ENCODE data around the gene HAT1.
"Not testable (repeated sequence)": the region's sequence is repeated elsewhere in the genome, so short reads cannot be mapped to it uniquely, and the experiment has no call there.

HAT1 gene

DNA sequence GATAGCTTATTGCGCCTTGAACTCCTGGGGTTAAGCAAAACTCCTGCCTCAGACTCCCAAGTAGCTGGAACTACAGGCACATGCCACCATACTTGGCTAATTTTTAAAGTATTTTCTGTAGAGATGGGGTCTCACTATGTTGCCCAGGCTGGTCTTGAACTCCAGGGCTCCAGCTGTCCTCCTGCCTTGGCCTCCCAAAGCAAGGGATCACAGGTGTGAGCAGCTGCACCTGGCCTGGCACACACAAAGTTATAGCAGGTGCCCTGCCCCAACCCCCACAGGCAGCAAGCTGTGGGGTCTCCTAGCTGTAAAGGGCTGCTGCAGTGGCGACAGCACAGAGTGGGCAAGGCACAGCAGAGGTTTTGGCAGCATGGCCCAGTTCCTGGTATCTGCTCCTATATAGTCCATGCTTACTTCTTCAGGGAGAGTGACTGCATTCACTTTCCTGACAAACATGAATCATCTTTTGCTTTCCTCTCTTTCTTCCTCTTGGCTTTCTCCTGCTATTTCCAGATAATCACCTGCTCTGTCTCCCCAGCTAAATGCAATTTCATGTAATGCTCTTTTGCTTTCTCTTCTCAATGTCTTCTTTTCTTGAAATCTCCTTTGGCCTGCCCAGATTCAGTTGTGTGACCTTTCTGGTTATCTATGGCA lies 50.2 kb downstream of the HAT1 start:
- DNase-seq (ENCODE audit: low spot score), result no peak

DNA sequence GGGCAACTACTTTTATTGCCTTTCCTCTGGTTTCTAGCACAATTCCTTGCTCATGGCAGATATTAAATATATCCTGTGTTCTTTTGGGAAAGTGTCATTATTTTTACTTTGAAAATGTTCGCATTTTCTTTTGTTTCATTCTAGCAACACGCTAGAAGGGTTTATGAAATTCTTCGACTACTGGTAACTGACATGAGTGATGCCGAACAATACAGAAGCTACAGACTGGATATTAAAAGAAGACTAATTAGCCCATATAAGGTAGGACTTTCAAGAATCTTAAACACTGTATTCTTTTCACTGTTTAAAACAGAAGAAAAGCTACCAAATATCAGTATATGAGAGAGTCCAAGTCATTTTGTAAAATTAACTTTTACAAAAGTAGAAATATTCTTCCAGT lies 56.8 kb downstream of the HAT1 start:
- DNase-seq (ENCODE audit: low spot score), result no peak

DNA sequence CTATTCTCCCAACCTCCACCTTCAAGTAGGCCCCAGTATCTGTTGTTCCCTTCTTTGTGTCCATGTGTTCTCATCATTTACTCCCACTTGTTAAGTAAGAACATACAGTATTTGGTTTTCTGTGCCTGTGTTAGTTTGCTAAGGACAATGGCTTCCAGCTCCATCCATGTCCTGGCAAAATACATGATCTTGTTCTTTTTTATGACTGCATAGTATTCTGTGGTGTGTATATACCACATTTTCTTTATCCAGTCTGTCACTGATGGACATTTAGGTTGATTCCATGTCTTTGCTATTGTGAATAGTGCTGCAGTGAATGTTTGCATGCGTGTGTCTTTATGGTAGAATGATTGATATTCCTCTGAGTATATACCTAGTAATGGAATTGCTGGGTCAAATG lies 61.7 kb downstream of the HAT1 start:
- DNase-seq (ENCODE audit: low spot score), result not testable (repeated sequence)

DNA sequence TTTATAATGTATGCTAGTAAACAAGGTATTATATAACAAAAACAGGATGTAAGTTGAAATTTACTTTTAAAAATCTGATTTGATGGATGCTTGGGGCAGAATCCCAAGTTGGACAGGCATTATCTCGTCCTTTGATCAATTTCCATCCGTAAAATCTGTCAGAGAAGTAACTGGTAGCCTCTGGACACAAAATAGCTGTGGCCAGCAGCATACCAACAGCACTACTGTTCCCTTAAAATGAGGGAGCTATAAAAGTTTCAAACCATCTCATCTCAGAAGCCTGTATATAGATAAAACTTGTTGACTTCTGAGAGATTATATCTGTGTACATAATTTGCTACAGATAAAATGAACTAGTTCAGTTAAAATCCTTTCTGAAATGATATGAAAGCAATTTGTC lies 62.8 kb downstream of the HAT1 start:
- DNase-seq (ENCODE audit: low spot score), result no peak

DNA sequence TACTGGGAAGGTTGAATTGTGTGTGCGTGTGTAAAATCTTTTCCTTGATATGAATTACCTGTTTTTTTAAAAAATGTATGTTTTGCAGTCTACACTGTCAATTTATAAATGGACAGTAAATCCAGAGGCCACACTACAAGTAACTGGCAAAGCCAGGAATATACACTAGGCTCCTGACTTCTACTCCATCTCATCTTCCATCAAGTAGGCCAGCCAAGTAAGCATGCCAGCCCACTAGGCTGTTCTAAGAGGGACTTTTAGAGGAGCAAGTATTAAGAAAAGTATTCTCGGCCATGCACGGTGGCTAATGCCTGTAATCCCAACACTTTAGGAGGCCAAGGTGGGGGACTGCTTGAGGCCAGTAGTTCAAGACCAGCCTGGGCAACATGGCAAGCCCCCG lies 64.5 kb downstream of the HAT1 start:
- DNase-seq (ENCODE audit: low spot score), result no peak

DNA sequence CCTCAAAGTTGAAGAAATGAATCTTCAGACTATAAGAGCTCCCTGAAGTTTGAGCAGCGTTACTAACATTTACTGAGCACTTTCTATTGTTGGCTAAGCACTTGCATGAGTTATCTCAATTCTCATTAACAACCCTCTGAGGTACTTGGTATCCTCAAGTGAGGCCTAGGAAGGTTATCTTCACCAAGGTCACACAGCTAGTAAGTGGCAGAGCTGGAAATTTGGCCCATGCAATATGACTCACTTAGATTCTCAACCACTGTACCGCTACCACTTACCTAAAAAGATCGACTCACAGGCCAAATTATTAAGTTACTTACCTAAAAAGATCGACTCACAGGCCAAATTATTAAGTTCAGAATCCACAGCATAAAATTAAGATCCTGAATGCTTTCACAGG lies 68.8 kb downstream of the HAT1 start:
- no peak for DNase-seq (ENCODE audit: low spot score)

DNA sequence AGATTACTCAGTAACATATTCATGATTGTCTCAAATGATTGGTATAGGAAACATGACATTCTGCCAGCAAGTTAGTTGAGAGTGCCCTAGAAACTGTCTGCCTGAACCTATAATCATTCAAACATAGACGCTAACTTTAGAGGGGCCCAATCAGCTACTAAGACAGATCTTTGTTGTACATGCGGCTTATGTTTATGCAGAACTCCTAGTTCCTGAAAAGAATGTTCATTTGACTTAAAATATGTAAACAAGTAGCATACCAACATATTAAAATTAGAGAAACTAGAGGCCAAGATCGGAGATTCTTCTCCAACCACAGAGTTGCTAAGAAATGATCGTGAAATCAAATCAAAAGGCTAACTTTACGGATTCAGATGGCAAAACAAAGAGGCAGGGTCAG lies 73.3 kb downstream of the HAT1 start:
- DNase-seq (ENCODE audit: low spot score), result peak; percentile 36

DNA sequence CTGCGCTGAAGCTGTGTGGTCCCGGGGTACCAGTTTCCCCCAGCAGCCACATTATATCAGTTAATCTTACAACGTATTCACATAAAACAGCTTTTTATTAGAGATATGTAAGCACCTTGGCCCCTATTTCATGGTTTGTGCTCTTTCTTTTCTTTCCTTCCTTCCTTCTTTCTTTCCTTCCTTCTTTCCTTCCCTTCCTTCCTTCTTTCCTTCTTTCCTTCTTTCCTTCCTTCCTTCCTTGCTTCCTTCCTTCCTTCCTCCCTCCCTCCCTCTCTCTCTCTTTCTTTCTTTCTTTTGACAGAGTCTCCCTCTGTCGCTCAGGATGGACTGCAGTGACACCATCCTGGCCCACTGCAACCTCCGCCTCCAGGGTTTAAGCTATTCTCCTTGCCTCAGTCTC lies 73.8 kb downstream of the HAT1 start:
- no peak for DNase-seq (ENCODE audit: low spot score)

DNA sequence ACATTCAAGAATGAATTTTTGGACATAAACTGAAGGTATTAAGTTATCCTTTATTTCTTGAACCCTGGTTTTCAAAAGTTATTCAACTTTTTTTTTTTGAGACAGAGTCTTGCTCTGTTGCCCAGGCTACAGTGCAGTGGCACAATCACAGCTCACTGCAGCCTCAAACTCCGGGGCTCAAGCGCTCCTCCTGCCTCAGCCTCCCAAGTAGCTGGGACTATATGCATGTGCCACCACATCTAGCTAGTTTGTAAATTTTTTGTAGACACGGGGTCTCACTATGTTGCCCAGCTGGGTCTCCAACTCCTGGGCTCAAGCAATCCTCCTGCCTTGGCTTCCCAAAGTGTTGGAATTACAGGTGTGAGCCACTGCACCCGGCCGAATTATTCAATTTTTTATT lies 74.8 kb downstream of the HAT1 start:
- not testable (repeated sequence) for DNase-seq (ENCODE audit: low spot score)

DNA sequence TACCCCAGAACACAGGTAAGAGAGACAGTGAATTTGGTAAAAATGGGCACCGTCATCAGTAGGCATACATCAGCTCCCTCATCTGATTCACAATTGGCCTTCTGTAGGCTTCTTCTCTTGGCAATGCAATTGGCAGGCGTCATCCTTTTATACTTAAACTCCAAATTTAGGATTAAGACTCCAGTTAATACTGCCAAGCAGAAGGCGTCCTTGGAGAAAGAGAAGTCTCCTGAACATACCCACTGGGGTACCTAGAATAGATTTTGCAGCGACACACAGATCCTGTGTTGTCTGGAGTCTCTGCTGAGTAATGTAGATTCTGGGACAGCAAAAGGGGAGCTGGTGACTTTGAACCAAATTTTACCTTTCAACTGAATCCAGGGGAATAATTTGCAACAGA lies 76.9 kb downstream of the HAT1 start:
- DNase-seq (ENCODE audit: low spot score), result no peak

DNA sequence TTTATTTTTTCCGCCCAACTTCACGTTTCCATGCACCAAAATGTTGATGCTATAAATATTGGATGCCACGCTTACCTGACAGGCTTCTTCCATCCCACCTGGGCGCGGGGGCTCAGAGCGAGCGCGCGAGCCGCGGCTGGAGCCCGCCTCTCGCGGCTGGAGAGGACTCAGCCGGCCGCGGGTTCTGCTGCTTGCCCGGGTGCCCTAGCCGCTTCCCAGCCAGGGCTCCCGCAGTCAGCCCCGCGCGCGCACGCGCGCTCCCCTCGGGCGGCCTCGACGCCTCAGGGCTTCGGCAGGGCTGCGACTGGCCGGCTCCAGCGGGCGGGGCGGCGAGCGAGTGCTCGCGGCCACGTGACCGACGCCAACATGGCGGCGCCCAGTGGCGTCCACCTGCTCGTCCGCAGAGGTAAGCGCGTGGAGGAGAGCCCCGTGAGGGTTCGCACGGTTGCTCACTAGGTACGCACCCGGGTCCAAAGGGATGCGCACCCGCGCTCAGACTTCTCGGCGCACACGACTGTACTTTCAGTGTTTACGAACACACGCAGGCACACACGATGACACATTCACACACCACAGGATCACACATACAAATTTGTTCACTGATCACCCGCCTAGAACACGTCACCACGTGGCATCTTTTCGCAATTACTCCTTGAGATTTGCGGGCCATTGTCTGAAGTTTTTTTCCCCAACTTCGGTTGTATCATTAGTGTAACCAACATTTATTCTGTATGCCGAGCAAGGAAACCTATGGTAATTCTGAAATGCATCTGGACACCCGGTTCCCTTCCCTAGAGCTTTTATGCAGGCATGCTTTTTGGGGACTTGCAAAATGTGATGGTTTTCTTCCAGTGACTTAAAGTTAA lies 77.6 kb downstream of the HAT1 start, which contains the start of gene METAP1D:
METAP1D (plus strand) TSS at position 350 of the 866 bp plus-strand sequence; CDS start at position 367, 17 bp downstream.
- peak; percentile 99 for DNase-seq (ENCODE audit: low spot score)

DNA sequence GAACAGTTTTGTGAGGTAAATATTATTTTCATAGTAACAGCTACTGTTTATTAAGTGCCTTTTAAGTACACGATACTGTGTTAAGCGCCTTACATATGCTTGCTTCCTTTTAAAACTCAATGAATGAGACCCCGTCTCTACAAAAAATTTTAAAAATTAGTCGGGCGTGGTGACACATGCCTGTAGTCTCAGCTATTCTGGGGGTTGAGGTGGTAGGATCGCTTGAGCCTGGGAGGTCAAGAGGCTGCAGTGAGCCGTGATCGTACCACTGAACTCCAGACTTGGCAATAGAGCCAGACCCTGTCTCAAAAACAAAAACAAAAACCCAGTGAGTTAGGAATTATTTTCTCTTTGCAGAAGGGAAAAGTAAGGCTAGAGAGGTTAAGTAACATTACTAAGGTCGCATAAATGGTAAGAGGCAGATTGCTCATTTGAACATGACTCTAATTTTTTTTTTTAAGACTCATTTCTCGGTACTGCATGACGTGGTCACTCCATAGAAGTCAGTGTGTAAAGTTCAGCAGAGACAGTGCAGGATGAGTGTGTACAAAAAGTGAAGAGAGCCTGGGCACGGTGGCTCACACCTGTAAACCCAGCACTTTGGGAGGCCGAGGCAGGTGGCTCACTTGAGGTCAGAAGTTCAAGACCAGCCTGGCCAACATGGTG lies 78.6 kb downstream of the HAT1 start:
- no peak for DNase-seq (ENCODE audit: low spot score)

DNA sequence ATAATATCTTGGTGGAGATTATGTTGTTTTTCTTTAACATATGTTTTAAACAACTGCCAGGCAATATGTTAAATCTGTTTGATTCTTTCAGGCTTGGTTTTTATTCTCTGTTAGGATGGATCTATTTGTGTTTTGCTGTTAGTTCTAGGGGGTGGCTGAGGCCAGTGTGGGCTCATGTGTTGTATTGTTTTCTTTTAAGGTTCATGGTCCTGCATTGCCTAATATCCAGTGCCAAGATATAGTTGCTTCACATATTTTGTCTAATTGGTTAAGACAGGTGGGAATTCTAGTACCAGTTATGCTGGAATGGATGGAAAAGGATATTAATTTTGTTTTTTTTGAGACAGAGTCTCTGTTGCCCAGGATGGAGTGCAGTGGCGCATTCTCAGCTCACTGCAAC lies 85.1 kb downstream of the HAT1 start:
- DNase-seq (ENCODE audit: low spot score), result no peak

DNA sequence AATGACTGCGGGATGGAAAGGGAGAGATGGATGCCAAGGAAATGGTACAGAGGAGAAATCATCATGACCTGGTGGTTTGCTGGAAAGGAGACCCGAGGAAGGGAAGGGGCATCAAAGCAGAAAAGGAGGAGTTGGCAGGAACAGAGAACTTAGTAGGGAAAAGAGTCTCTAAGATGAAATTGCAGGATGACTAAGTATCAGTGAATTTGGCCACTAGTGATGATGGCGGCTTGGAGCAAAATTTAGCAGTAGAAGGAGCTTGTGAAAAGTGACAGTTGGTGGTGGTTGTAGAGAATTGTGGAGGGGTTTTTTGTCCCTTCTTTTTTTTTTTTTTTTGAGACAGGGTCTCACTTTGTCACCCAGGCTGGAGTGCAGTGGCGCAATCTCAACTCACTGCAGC lies 87.6 kb downstream of the HAT1 start:
- DNase-seq (ENCODE audit: low spot score), result no peak

DNA sequence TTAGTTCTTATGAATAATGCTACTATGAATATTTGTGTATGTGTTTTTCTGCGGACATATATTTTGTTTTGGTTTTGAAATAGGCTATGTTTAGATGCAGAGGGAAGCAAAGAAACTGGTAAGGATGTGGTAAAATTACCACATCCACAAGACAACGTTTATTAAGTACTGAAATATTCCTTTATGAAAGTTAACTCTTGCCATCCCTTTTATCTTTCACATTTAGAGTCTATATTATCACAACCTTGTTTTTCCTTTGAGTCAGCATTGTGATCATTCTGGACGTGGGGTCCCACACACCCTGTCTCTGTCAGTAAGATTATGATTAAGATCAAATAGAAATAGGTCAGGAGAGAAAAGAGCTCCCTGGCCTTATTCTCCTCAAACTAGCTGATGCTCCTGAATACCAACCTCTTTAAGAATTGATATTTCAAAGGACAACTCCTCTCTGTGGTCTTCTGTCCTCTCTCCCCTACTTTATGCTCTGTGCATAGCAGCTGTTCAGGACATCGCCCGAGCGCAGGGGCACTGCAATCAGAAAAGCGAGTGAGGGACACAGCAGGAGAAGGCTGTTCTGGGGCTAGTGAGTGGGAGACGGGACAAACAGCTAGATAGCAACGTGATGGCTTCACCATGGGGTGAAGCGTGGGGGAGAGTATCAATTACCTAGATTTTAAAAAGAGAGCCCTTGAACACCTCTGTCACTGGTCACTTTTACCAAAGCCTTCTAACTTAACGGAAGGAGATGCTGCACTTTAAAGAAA lies 89.7 kb downstream of the HAT1 start:
- no peak for DNase-seq (ENCODE audit: low spot score)

DNA sequence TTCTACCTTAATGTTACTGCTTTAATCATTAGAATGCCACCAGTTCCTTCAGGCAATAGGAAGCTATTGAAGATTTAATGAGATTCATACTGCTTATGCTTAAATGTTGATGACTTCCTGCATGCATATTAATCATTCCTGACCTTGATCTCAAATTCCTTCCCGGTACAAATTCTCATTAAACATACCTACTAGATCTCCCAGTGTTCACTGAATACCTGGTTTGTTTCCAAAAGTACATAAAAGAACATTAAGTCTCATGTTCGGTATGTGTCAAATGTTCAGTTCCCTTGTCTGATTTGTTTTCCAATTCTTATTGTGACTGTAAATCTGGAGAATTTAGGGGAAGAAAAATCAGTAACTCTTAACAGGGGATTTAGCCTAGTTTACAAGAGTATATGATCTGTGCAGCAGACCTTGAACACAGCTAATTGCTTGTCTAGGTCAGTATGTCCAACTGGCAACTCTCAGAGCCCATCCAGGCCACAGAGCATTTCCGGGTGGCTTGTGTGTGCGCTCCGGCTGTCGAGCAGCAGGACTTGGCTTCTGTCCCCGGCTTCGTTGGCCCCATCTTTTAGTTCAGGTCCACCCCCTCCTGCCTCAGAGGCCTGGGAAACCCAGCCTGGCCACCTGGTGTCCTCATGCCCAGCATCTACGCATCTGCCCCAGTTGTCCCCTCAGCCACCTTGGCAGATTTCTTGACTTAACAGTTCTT lies 90.6 kb downstream of the HAT1 start:
- DNase-seq (ENCODE audit: low spot score), result no peak

DNA sequence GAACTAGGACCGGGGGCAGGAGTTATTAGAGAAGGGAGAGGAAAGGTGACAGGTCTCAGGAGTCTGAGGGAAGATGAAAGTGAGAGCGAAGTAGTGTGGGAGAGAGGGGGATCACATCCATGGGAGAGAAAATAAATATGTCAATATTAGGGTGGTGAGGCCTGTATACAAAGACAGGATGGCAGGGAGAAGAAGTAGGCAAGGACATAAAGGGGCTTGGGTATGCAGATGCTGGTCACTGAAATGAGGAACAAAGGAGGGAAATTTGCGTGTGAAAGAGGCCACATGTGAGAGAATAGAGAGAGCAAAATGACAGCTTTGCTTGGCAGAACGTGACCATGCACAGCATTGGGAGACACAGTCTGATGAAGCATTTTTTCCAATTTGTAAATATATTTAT lies 91.1 kb downstream of the HAT1 start:
- DNase-seq (ENCODE audit: low spot score), result no peak

DNA sequence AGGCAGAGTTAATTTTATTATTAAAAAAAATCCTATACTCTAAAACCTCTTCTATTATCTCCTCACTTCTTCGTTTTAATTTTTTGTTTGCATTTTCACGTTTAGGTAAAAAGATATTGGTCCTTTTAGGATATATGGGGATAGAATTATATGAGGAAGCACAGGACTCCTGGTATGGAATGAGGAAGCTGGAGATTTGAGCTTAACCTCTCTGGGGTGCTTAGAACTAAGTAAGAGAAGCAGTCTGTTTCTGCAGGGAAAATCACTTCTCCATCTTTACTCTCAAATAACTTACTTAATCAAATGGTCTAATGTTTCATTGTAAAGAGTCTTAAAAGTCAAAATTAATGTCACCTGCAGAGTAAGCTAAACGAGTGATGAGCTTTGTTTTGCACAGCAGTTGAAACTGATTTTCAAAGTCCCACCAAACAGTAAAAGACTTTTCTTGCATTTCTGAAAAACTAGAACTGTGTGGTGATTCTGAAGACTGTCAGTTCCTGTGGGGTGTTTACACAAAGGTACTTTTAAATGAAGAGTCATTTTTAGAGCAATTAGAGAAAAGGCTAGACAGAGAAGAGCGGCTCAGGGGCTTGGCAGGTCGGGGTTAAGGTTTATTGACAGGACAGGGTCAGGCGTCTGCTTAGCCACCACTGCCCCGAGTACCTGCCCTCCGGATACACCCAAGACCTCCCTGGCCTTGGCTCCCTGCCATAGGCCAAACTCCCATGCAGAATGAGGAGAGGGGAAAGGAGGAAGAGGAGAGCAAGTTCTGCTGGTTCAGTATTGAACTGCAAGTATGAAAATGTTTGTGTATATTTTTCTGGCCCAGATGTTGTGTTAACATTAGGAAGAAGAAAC lies 99.0 kb downstream of the HAT1 start:
- DNase-seq (ENCODE audit: low spot score), result no peak

DNA sequence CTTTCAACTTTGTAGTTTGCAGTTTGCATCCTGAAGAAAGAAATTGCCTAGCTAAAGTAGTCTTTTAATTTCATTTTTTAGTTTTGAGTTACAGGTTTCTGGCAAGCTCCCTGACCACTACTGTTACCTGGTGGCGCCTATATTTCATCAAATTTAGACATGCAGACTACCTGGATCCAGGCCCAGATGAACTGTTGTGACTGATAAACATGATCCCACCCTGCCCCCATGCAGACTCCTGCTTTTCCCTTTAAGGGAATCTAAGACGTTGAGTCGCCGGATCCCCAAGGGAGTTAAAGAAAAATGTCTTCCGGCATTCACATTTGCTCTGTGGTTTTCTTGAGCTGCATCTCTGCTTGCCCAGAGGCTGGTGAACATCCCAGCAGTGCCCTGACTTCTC lies 99.7 kb downstream of the HAT1 start:
- no peak for DNase-seq (ENCODE audit: low spot score)

DNA sequence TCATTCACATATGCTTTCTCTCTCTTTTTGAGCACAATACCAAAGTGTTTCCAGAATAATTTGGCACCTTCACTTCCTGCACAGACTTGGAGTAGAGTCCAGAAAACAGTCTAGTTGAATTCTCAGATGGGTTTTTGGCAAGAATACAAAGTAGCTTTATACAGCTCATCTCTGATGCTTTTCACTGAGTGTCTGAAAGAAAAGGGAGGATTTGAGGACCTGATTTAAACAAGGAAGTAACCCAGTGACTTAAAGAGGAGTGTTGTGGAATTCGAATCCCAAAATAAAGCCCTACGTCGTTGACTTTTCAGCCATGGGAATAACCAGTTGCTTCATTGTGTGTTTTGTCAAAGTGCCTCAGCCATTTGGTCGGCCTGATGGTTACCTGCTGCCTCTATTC lies 109.3 kb downstream of the HAT1 start:
- DNase-seq (ENCODE audit: low spot score), result no peak
